Peyer's patch (tissue), 4 donors: Measurements from ENCODE around the gene ZC3H18. TPM values are rescaled to one million over a fixed set of nuclear protein-coding genes. Genes with fewer than 3 reads are reported as not detected.

Experiments used
- DNase-seq, 3 donors: peaks; one replicate each; pipeline ENCODE4 v3.0.0-alpha.2; 2017 to 2019
- H3K27ac ChIP-seq, 4 donors: fragments of 200-600 bp; sonication (generic); one replicate each; pipeline ENCODE4 v1.5.1; 2016 to 2019
- H3K27me3 ChIP-seq, 2 donors: fragments of 200-600 bp; sonication (generic); one replicate each; pipeline ENCODE4 v1.5.1; 2019
- H3K36me3 ChIP-seq, 3 donors: fragments of 200-600 bp; sonication (generic); one replicate each; pipeline ENCODE4 v1.5.1; 2016 to 2019
- H3K4me1 ChIP-seq, 4 donors: fragments of 200-600 bp; sonication (generic); one replicate each; pipeline ENCODE4 v1.5.1; 2016 to 2019
- H3K4me3 ChIP-seq, 4 donors: fragments of 200-600 bp; sonication (generic); 1 replicate in 3 of 4; 2 replicates in 1 of 4; pipeline ENCODE4 v1.5.1; 2016 to 2019; ENCODE audit warnings: mild to moderate bottlenecking in 1 of 4
- H3K9me3 ChIP-seq, 4 donors: fragments of 200-600 bp; sonication (generic); one replicate each; pipeline ENCODE4 v1.5.1; 2016 to 2019; ENCODE audit warnings: mild to moderate bottlenecking in 1 of 4
- CTCF ChIP-seq, 6 experiments: fragments of 450-650 bp in 4 of 6; fragments of 200-600 bp in 2 of 6; sonication (generic) in 1 of 6; IDR thresholded peaks; one replicate each; pipeline ENCODE4 v1.5.1; 2017 to 2019; ENCODE audit warnings: antibody characterized with exemption in 6 of 6, mild to moderate bottlenecking in 3 of 6, moderate library complexity in 1 of 6
- POLR2A ChIP-seq, 2 donors: fragments of 450-650 bp; IDR thresholded peaks; one replicate each; pipeline ENCODE4 v1.5.1; 2017; ENCODE audit warnings: antibody characterized with exemption in 2 of 2, mild to moderate bottlenecking in 2 of 2, moderate library complexity in 2 of 2
- total RNA-seq, 4 donors: library from RNA; depleted of rRNA; stranded (reverse); fragments of >200 nt; gene quantifications; one replicate each; pipeline ENCODE4 v1.1.0, GENCODE V29; 2016

ZC3H18 gene
- total RNA-seq, 4 donors from 2014 or later = 22.8 to 47.0 (median 32.9) TPM

- H3K36me3 ChIP-seq = peaks cover 0 to 55% (median 0%) of the 10 kb centered on the region in 3 donors
These were observed 10.8 kb downstream of the ZC3H18 start for GRCh38 chr16:88581033-88581432.

GRCh38 chr16:88582912-88583575 is 12.8 kb downstream of the ZC3H18 start:
- Histone ChIP-seq H3K27me3 (no peaks in the 10 kb centered on the region), H3K27ac (no peak overlapping the region), H3K9me3 (no peaks in the 10 kb centered on the region), H3K36me3 (peaks cover 0 to 57% (median 3%) of the 10 kb centered on the region in 3 donors), H3K4me3 (no peak overlapping the region), H3K4me1 (no peaks in the 10 kb centered on the region)
- no peak for TF ChIP-seq POLR2A (IDR thresholded peaks at IDR 0.05)
- TF ChIP-seq CTCF (IDR thresholded peaks at IDR 0.05) = no peak
- no peak for DNase-seq

More at GRCh38 chr16:88581033-88581432, 10.8 kb downstream of the ZC3H18 start:
- no peak for DNase-seq
- Histone ChIP-seq H3K27ac (no peak overlapping the region), H3K4me3 (no peak overlapping the region), H3K27me3 (no peaks in the 10 kb centered on the region), H3K9me3 (no peaks in the 10 kb centered on the region), H3K4me1 (no peaks in the 10 kb centered on the region)
- TF ChIP-seq POLR2A (IDR thresholded peaks at IDR 0.05) (no peak), CTCF (IDR thresholded peaks at IDR 0.05) (no peak)

- H3K9me3 ChIP-seq = no peaks in the 10 kb centered on the region
- DNase-seq = no peak
- no peak overlapping the region for H3K27ac ChIP-seq
- H3K27me3 ChIP-seq = no peaks in the 10 kb centered on the region
- peaks cover 0 to 56% (median 3%) of the 10 kb centered on the region in 3 donors for H3K36me3 ChIP-seq
- H3K4me3 ChIP-seq = no peak overlapping the region
- no peak for TF ChIP-seq POLR2A (IDR thresholded peaks at IDR 0.05)
- no peak for TF ChIP-seq CTCF (IDR thresholded peaks at IDR 0.05)
- H3K4me1 ChIP-seq = no peaks in the 10 kb centered on the region
These were observed 14.5 kb downstream of the ZC3H18 start for GRCh38 chr16:88584676-88585075.

- Histone ChIP-seq H3K4me1 (no peaks in the 10 kb centered on the region), H3K27ac (no peak overlapping the region), H3K27me3 (no peaks in the 10 kb centered on the region), H3K9me3 (no peaks in the 10 kb centered on the region), H3K36me3 (peaks cover 0 to 59% (median 3%) of the 10 kb centered on the region in 3 donors), H3K4me3 (no peak overlapping the region)
- TF ChIP-seq CTCF (IDR thresholded peaks at IDR 0.05) (no peak), POLR2A (IDR thresholded peaks at IDR 0.05) (no peak)
- DNase-seq = no peak
These were observed 15.1 kb downstream of the ZC3H18 start for GRCh38 chr16:88585269-88585668.

- no peaks in the 10 kb centered on the region for H3K27me3 ChIP-seq
- H3K36me3 ChIP-seq = peaks cover 0 to 60% (median 3%) of the 10 kb centered on the region in 3 donors
- H3K4me1 ChIP-seq = no peaks in the 10 kb centered on the region
- DNase-seq = no peak
- no peak overlapping the region for H3K27ac ChIP-seq
- TF ChIP-seq POLR2A (IDR thresholded peaks at IDR 0.05) (no peak), CTCF (IDR thresholded peaks at IDR 0.05) (no peak)
- H3K9me3 ChIP-seq = no peaks in the 10 kb centered on the region
- no peak overlapping the region for H3K4me3 ChIP-seq
These were observed 15.9 kb downstream of the ZC3H18 start for GRCh38 chr16:88585927-88586581.
